Fibroblast of pulmonary artery (primary cell): ENCODE data around the gene SETD1B.

Source experiments
- DNase-seq: peaks from one replicate; pipeline ENCODE4 v3.0.0-alpha.2; 2010; ENCODE audit warnings: low read depth
- H3K4me3 ChIP-seq: replicated peaks from 2 replicates; pipeline ENCODE4 v1.5.1; 2011; ENCODE audit warnings: low read depth, mild to moderate bottlenecking, control low read depth, low read length, moderate library complexity
- CTCF ChIP-seq: IDR thresholded peaks from 2 replicates; pipeline ENCODE4 v1.5.1; 2011; ENCODE audit warnings: mild to moderate bottlenecking, control low read depth, low read length, inconsistent platforms; ENCODE audit errors: missing control alignments

The SETD1B gene

GRCh38 chr12:121797937-121798786 is 5.6 kb upstream of the SETD1B start:
- H3K4me3 ChIP-seq: peak overlapping the region; percentile 78
- DNase-seq: no peak
- no peak for TF ChIP-seq CTCF

- no peak for TF ChIP-seq CTCF
- no peak for DNase-seq
- peak overlapping the region; percentile 78 for H3K4me3 ChIP-seq
These were observed 5.0 kb upstream of the SETD1B start for GRCh38 chr12:121798787-121799155.

GRCh38 chr12:121799156-121799841 is 4.5 kb upstream of the SETD1B start:
- H3K4me3 ChIP-seq: peak overlapping the region; percentile 78
- DNase-seq: peak; percentile 82
- no peak for TF ChIP-seq CTCF

- H3K4me3 ChIP-seq: peak overlapping the region; percentile 78
- DNase-seq: peak; percentile 84
- no peak for TF ChIP-seq CTCF
These were observed 3.7 kb upstream of the SETD1B start for GRCh38 chr12:121799842-121800693.

- TF ChIP-seq CTCF: no peak
- peak overlapping the region; percentile 78 for H3K4me3 ChIP-seq
- DNase-seq: peak; percentile 85
These were observed 2.9 kb upstream of the SETD1B start for GRCh38 chr12:121800694-121801594.
